SK-N-SH (cell line): Measurements from ENCODE around the gene ARHGEF10L.

Experiments used
- EP300 ChIP-seq, 2 experiments: IDR thresholded peaks; 2 replicates each; pipeline versions ENCODE4 v1.4.0 to v1.6.1; 2012; ENCODE audit warnings: borderline replicate concordance in 1 of 2, low read depth in 1 of 2, low read length in 1 of 2
- EZH2phosphoT487 ChIP-seq: fragments of 200-600 bp; sonication (generic); IDR thresholded peaks from 2 replicates; pipeline ENCODE4 v1.6.1; 2017; ENCODE audit warnings: low read depth, mixed run types, mild to moderate bottlenecking, antibody characterized with exemption, moderate library complexity, borderline replicate concordance
- FOXM1 ChIP-seq: IDR thresholded peaks from 2 replicates; pipeline ENCODE4 v1.4.0; 2012; ENCODE audit warnings: low read depth, mild to moderate bottlenecking
- GABPA ChIP-seq: IDR thresholded peaks from 2 replicates; pipeline ENCODE4 v1.4.0; 2012; ENCODE audit warnings: low read depth, mild to moderate bottlenecking
- JUND ChIP-seq: IDR thresholded peaks from 2 replicates; pipeline ENCODE4 v1.4.0; 2012
- MXI1 ChIP-seq: IDR thresholded peaks from 2 replicates; pipeline ENCODE4 v1.6.1; 2012; ENCODE audit warnings: mild to moderate bottlenecking, low read depth, low read length, improper control_type of control experiment
- RCOR1 ChIP-seq: fragments of 150-350 bp; IDR thresholded peaks from 2 replicates; pipeline ENCODE4 v1.6.1; 2017; ENCODE audit warnings: antibody characterized with exemption, low read length
- RFX5 ChIP-seq: IDR thresholded peaks from 2 replicates; pipeline ENCODE4 v1.6.1; 2012; ENCODE audit warnings: mild to moderate bottlenecking, improper control_type of control experiment, low read length
- SMC3 ChIP-seq: IDR thresholded peaks from 2 replicates; pipeline ENCODE4 v1.6.1; 2012; ENCODE audit warnings: low read depth, low read length, improper control_type of control experiment
- TAF1 ChIP-seq: IDR thresholded peaks from 2 replicates; pipeline ENCODE4 v1.6.1; 2012; ENCODE audit warnings: low read depth, mild to moderate bottlenecking, low read length, moderate library complexity, borderline replicate concordance
- TF ChIP-seq, protein P1 (sequence below): fragments of 200-600 bp; sonication (generic); IDR thresholded peaks from 2 replicates; pipeline ENCODE4 v1.6.1; 2017; ENCODE audit warnings: antibody characterized with exemption, mild to moderate bottlenecking, moderate library complexity
- TF ChIP-seq, protein P2 (sequence below): IDR thresholded peaks from 2 replicates; pipeline ENCODE4 v1.4.0; 2012; ENCODE audit warnings: low read depth, borderline replicate concordance
- TF ChIP-seq, protein P3 (sequence below): IDR thresholded peaks from 2 replicates; pipeline ENCODE4 v1.4.0; 2012; ENCODE audit warnings: low read depth

DNA sequence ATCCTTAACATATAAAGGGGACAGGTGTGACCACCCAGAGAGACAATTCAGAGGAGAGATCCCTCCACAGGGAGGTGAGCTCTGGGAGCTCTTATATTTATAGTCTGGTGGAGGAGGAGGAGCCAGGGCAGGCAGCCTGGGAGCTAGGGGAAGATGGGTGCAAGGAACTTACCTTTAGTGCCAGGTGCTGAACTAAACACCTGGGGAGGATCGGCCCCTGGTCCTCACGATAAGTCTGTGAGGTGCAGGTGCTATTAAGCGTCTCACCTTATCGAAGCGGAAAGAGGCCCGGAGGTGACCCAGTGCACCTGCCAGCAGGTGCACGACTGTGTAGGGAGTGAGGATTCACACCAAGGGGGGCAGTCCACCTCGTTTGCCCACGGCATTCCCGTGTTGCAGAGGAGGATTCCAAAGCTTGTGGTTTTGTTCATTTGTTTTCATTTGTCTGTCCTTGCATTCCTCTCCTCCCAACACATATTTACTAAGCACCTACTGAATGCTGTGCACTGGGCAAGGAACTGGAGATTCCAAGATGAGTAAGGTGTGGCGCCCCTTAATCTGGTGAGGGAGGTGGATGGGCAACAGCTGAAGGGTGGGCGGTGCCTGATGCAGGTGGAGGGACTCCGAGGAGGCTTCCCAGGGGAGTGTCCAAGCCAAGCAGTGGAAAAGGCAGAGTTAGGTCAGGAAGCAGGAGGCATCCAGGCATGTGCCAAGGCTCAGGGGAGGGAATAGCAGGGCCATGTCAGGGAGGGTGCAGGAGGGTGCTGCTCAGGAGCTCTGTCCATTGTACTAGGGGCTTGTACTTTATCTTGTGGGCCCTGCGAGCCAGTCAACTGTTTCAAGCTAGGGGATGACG lies 11.5 kb downstream of the ARHGEF10L start:
- TF ChIP-seq, protein P1, sequence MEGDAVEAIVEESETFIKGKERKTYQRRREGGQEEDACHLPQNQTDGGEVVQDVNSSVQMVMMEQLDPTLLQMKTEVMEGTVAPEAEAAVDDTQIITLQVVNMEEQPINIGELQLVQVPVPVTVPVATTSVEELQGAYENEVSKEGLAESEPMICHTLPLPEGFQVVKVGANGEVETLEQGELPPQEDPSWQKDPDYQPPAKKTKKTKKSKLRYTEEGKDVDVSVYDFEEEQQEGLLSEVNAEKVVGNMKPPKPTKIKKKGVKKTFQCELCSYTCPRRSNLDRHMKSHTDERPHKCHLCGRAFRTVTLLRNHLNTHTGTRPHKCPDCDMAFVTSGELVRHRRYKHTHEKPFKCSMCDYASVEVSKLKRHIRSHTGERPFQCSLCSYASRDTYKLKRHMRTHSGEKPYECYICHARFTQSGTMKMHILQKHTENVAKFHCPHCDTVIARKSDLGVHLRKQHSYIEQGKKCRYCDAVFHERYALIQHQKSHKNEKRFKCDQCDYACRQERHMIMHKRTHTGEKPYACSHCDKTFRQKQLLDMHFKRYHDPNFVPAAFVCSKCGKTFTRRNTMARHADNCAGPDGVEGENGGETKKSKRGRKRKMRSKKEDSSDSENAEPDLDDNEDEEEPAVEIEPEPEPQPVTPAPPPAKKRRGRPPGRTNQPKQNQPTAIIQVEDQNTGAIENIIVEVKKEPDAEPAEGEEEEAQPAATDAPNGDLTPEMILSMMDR = no peak
- TF ChIP-seq SMC3 (no peak), FOXM1 (no peak), RCOR1 (no peak), EZH2phosphoT487 (no peak), TAF1 (no peak), JUND (no peak), EP300 (IDR thresholded peaks at IDR 0.05; ENCODE audit: borderline replicate concordance in 1 of 2, low read depth in 1 of 2, low read length in 1 of 2) (no peak), RFX5 (no peak), MXI1 (no peak), GABPA (no peak)
- TF ChIP-seq, protein P2, sequence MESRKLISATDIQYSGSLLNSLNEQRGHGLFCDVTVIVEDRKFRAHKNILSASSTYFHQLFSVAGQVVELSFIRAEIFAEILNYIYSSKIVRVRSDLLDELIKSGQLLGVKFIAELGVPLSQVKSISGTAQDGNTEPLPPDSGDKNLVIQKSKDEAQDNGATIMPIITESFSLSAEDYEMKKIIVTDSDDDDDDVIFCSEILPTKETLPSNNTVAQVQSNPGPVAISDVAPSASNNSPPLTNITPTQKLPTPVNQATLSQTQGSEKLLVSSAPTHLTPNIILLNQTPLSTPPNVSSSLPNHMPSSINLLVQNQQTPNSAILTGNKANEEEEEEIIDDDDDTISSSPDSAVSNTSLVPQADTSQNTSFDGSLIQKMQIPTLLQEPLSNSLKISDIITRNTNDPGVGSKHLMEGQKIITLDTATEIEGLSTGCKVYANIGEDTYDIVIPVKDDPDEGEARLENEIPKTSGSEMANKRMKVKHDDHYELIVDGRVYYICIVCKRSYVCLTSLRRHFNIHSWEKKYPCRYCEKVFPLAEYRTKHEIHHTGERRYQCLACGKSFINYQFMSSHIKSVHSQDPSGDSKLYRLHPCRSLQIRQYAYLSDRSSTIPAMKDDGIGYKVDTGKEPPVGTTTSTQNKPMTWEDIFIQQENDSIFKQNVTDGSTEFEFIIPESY = no peak
- TF ChIP-seq, protein P3, sequence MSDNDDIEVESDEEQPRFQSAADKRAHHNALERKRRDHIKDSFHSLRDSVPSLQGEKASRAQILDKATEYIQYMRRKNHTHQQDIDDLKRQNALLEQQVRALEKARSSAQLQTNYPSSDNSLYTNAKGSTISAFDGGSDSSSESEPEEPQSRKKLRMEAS = no peak
